SK-N-SH (cell line): ENCODE data around the gene CALB2.

Source experiments
- FOSL2 ChIP-seq: IDR thresholded peaks from 2 replicates; pipeline ENCODE4 v1.4.0; 2012; ENCODE audit warnings: low read depth, mild to moderate bottlenecking, moderate library complexity, borderline replicate concordance
- POLR2AphosphoS5 ChIP-seq: IDR thresholded peaks from 2 replicates; pipeline ENCODE4 v1.6.1; 2012; ENCODE audit warnings: low read depth, low read length
- RAD21 ChIP-seq: IDR thresholded peaks from 2 replicates; pipeline ENCODE4 v1.6.1; 2012; ENCODE audit warnings: mild to moderate bottlenecking, low read length
- YY1 ChIP-seq: IDR thresholded peaks from 2 replicates; pipeline ENCODE4 v1.4.0; 2012; ENCODE audit warnings: low read depth, mild to moderate bottlenecking
- TF ChIP-seq, protein P1 (sequence below): fragments of 200-600 bp; sonication (generic); IDR thresholded peaks from 2 replicates; pipeline ENCODE4 v1.6.1; 2017; ENCODE audit warnings: antibody characterized with exemption, mild to moderate bottlenecking, moderate library complexity
- TF ChIP-seq, protein P2 (sequence below): fragments of 150-350 bp; IDR thresholded peaks from 2 replicates; pipeline ENCODE4 v1.6.1; 2017; ENCODE audit warnings: antibody characterized with exemption, low read length, low read depth, borderline replicate concordance

DNA sequence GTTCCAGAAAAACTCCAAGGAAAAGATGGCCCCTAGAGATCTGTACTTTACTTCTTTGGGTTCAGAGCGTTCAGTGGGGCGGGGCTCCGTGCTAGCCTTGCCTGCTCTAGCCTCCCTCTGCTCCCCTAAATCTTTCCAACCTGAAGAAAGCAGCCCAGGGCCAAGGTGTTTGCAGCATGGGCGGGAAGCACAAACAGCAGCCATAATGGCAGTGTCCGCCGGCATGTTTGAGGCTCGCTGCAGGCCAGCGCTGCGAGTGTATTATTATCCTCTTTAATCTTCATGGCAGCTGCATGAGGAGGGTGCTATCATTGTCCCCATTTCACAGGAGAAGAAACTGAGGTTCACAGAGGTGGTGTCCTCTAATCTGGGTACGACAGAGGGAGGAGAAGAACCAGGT lies 10.4 kb downstream of the CALB2 start:
- TF ChIP-seq, protein P1, sequence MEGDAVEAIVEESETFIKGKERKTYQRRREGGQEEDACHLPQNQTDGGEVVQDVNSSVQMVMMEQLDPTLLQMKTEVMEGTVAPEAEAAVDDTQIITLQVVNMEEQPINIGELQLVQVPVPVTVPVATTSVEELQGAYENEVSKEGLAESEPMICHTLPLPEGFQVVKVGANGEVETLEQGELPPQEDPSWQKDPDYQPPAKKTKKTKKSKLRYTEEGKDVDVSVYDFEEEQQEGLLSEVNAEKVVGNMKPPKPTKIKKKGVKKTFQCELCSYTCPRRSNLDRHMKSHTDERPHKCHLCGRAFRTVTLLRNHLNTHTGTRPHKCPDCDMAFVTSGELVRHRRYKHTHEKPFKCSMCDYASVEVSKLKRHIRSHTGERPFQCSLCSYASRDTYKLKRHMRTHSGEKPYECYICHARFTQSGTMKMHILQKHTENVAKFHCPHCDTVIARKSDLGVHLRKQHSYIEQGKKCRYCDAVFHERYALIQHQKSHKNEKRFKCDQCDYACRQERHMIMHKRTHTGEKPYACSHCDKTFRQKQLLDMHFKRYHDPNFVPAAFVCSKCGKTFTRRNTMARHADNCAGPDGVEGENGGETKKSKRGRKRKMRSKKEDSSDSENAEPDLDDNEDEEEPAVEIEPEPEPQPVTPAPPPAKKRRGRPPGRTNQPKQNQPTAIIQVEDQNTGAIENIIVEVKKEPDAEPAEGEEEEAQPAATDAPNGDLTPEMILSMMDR = no peak
- TF ChIP-seq, protein P2, sequence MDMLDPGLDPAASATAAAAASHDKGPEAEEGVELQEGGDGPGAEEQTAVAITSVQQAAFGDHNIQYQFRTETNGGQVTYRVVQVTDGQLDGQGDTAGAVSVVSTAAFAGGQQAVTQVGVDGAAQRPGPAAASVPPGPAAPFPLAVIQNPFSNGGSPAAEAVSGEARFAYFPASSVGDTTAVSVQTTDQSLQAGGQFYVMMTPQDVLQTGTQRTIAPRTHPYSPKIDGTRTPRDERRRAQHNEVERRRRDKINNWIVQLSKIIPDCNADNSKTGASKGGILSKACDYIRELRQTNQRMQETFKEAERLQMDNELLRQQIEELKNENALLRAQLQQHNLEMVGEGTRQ = no peak
- TF ChIP-seq RAD21 = no peak
- TF ChIP-seq FOSL2 = no peak
- TF ChIP-seq POLR2AphosphoS5 = no peak
- no peak for TF ChIP-seq YY1
